GM23338 (cell line): ENCODE results near the gene CMIP. TPM values are rescaled to one million over a fixed set of nuclear protein-coding genes. Genes with fewer than 3 reads are reported as not detected.

ENCODE experiments used
- CREB1 ChIP-seq: fragments of 250-450 bp; sonication (Bioruptor Pico); IDR thresholded peaks from 2 replicates; pipeline ENCODE4 v1.5.0; 2020; ENCODE audit warnings: low read depth, mild to moderate bottlenecking, moderate library complexity
- POLR2AphosphoS5 ChIP-seq: IDR thresholded peaks from 2 replicates; pipeline ENCODE4 v1.6.1; 2016; ENCODE audit warnings: antibody characterized with exemption, low read depth
- STAT1 ChIP-seq: IDR thresholded peaks from one replicate; pipeline ENCODE4 v1.6.1; 2016; ENCODE audit warnings: antibody characterized with exemption; ENCODE audit not compliant: unreplicated experiment
- ZNF331 ChIP-seq: fragments of 250-450 bp; sonication (Bioruptor Pico); IDR thresholded peaks from 2 replicates; pipeline ENCODE4 v1.5.0; 2020; ENCODE audit warnings: low read depth, mild to moderate bottlenecking, moderate library complexity
- polyA plus RNA-seq: library from polyadenylated mRNA; unstranded; fragments of >200 nt; fragmentation: Nextera tagmentation; extraction: Ambion mirVana; gene quantifications from 2 replicates; pipeline ENCODE4 v1.2.1, GENCODE V29; 2016
- total RNA-seq: library from RNA; depleted of rRNA; stranded (reverse); fragments of >200 nt; shearing (Covaris generic); gene quantifications from 2 replicates; pipeline ENCODE4 v1.2.3, GENCODE V29; 2014
- TF ChIP-seq, protein P1 (sequence below): fragments of 250-450 bp; sonication (Bioruptor Pico); IDR thresholded peaks from 2 replicates; pipeline ENCODE4 v1.5.0; 2020; ENCODE audit warnings: mild to moderate bottlenecking, moderate library complexity
- TF ChIP-seq, protein P2 (sequence below): IDR thresholded peaks from 2 replicates; pipeline ENCODE4 v1.6.1; 2016; ENCODE audit warnings: antibody characterized with exemption

Gene CMIP
- total and polyA plus RNA-seq, 2 experiments from 2014 or later, result 9.5 to 62.3 TPM

DNA sequence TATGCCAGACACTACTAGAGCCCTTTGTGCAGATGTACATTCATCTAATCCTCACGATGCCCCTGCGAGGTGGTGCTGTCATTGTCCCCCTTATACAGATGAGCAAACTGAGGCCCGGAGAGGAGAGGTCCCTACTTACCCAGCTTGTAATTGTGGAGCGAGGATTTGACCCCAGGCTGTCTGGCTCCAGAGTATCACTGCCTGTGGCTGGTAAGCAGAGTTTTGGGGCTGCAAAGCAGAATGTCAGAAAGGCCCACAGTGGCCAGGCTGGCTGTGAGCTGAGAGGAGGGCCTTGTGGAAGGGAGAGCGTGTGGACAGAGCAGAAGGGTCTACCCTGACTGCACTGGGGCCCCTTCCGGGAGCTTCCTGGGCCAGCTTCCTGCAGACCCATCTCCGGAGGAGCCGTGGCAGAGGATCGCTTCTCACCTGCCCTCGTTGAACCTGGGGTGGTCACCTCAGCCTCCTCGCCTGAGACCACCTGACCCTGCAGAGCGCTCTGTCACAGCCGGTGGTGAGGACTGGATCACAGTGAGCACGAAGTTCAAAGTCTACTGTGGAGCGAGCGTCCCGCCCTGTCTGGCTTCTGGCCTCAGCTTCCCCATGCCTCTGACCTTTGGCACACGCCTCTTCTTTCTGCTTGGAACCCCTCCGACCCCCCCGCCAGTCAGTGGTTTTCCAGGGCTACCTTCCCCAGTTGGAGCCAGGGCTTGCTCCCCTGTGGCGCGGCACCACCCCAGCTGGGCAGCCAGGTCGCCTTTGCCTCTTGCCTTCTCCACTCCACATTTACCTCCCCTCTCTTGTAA, 12.1 kb downstream of the CMIP start (continued):
- TF ChIP-seq CREB1 (CRISPR knock-in tag) (no peak), STAT1 (no peak), POLR2AphosphoS5 (no peak), ZNF331 (no peak)
- TF ChIP-seq, protein P1, sequence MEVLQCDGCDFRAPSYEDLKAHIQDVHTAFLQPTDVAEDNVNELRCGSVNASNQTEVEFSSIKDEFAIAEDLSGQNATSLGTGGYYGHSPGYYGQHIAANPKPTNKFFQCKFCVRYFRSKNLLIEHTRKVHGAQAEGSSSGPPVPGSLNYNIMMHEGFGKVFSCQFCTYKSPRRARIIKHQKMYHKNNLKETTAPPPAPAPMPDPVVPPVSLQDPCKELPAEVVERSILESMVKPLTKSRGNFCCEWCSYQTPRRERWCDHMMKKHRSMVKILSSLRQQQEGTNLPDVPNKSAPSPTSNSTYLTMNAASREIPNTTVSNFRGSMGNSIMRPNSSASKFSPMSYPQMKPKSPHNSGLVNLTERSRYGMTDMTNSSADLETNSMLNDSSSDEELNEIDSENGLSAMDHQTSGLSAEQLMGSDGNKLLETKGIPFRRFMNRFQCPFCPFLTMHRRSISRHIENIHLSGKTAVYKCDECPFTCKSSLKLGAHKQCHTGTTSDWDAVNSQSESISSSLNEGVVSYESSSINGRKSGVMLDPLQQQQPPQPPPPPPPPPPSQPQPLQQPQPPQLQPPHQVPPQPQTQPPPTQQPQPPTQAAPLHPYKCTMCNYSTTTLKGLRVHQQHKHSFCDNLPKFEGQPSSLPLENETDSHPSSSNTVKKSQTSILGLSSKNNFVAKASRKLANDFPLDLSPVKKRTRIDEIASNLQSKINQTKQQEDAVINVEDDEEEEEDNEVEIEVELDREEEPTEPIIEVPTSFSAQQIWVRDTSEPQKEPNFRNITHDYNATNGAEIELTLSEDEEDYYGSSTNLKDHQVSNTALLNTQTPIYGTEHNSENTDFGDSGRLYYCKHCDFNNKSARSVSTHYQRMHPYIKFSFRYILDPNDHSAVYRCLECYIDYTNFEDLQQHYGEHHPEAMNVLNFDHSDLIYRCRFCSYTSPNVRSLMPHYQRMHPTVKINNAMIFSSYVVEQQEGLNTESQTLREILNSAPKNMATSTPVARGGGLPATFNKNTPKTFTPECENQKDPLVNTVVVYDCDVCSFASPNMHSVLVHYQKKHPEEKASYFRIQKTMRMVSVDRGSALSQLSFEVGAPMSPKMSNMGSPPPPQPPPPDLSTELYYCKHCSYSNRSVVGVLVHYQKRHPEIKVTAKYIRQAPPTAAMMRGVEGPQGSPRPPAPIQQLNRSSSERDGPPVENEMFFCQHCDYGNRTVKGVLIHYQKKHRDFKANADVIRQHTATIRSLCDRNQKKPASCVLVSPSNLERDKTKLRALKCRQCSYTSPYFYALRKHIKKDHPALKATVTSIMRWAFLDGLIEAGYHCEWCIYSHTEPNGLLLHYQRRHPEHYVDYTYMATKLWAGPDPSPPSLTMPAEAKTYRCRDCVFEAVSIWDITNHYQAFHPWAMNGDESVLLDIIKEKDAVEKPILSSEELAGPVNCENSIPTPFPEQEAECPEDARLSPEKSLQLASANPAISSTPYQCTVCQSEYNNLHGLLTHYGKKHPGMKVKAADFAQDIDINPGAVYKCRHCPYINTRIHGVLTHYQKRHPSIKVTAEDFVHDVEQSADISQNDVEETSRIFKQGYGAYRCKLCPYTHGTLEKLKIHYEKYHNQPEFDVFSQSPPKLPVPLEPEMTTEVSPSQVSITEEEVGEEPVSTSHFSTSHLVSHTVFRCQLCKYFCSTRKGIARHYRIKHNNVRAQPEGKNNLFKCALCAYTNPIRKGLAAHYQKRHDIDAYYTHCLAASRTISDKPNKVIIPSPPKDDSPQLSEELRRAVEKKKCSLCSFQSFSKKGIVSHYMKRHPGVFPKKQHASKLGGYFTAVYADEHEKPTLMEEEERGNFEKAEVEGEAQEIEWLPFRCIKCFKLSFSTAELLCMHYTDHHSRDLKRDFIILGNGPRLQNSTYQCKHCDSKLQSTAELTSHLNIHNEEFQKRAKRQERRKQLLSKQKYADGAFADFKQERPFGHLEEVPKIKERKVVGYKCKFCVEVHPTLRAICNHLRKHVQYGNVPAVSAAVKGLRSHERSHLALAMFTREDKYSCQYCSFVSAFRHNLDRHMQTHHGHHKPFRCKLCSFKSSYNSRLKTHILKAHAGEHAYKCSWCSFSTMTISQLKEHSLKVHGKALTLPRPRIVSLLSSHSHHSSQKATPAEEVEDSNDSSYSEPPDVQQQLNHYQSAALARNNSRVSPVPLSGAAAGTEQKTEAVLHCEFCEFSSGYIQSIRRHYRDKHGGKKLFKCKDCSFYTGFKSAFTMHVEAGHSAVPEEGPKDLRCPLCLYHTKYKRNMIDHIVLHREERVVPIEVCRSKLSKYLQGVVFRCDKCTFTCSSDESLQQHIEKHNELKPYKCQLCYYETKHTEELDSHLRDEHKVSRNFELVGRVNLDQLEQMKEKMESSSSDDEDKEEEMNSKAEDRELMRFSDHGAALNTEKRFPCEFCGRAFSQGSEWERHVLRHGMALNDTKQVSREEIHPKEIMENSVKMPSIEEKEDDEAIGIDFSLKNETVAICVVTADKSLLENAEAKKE, result no peak
- TF ChIP-seq, protein P2, sequence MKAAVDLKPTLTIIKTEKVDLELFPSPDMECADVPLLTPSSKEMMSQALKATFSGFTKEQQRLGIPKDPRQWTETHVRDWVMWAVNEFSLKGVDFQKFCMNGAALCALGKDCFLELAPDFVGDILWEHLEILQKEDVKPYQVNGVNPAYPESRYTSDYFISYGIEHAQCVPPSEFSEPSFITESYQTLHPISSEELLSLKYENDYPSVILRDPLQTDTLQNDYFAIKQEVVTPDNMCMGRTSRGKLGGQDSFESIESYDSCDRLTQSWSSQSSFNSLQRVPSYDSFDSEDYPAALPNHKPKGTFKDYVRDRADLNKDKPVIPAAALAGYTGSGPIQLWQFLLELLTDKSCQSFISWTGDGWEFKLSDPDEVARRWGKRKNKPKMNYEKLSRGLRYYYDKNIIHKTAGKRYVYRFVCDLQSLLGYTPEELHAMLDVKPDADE, result no peak
